Skeletal muscle cell (primary cell): ENCODE results near the gene ALDH1A3.

Experiments used
- DNase-seq: peaks from one replicate; pipeline ENCODE4 v3.0.0-alpha.2; 2010; ENCODE audit warnings: low read depth
- H3K4me3 ChIP-seq: 2 replicates; pipeline ENCODE4 v1.5.1; 2011; ENCODE audit warnings: low read depth, mild to moderate bottlenecking, control low read depth, low read length, moderate library complexity

The ALDH1A3 gene

DNA sequence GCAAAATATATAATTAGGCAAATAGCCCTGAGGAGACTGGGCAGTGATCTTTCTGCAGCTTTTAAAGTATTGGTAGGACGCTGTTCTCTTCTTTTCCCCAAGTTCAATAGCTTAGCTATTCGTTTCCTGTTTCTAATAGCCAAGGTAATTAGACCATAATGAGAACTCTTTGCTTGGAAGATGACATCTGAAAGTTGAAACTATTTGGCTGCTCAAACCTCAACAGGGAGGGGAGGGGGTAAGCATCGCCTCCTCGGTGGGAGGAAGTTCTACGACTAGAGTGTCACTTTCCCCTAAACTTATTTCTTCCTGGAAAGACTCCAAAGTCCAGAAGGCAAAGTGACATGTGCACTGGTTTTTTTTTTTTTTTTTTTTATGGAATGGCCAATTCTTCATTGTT, 22.8 kb upstream of the ALDH1A3 start:
- no peak for DNase-seq
- no peak overlapping the region for H3K4me3 ChIP-seq

DNA sequence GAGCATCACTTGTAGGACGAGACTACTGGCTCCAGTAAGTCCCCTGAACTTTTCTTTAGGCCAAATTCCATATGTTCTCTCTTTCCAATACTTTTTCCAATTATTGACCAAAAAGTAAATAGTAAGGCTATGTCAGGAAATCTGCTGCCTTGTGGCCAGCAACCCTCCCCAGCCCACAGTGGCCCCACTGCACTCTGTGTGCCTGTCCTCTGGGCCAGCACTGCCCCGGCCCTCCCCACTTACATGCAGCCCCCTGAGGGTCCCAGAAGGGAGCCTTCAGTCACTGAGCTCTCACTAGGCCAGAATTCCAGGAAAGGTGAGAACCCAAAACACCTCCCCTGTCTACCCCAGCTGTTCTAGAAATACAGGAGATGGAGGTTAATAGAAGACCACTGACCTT, 21.3 kb upstream of the ALDH1A3 start:
- no peak overlapping the region for H3K4me3 ChIP-seq
- no peak for DNase-seq

DNA sequence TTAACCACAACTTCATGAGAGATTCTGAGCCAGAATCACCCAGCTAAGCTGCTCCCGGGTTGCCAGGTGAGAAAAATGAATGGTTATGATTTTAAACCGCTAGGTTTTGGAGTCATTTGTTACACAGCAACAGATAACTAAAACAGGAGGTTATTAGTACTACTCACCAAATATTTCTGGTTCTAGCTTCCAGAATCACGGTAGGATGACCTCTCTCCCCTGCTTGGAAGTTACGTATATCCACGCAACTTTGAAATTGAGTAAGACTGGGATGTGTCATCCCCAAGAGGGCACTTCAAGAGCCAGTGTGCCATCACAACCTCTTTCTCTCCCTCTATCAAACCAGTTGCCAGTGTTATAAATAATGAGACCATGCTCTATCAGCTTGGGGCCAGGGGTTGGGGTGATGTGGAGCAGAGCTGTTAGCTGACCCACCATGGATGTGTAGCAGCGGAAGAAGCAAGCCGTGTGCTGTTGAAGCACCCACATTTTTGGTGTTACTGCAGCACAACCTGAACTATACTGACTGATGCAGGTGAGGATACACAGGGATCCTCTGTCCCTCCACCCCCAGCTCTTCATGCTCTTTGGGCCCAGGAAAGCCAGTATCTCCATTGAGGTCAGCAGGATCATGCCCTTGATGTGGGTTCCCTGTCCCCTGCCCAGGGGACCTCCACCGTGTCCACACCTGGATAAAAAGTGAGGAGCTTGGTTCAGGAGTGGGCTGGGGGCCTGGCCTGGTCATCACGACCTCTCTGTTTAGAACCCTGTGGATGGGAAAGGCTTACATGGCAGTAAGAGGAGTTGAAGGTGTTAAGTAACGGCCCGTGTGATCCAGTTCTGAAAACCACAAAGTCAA, 19.4 kb upstream of the ALDH1A3 start:
- H3K4me3 ChIP-seq, result no peak overlapping the region
- DNase-seq, result no peak

DNA sequence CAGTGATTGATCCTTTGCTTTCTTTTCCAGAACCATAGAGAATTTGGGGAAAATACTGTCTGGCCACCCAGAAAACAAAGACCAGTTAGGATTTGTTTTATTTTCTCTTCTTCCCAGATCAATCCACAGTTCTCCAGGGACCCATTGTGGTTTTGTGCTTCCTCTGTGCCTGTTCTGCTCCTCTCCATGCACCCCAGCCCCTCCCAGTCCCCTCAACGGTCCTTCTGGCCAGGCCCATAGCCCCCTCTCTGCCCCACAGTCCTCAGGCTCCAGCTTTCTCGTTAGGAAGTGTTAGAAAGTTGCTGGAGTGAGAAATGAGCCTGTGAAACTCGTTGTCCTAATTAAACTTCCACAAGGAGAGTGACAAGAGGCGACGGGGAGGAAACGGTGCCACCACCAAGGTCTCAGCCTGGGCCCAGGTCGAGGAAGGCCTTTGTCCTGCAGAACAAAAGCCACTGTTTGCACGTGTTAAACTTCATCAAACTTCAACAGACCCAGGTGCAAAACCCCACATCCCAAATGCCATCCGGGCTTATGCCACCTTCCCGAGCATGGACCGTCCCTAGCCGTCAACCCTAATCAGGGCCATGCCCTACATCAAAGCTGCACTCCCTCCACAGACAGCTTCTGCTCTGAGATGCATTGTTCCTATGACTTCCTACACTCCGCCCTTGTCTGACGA, 18.7 kb upstream of the ALDH1A3 start:
- no peak for DNase-seq

DNA sequence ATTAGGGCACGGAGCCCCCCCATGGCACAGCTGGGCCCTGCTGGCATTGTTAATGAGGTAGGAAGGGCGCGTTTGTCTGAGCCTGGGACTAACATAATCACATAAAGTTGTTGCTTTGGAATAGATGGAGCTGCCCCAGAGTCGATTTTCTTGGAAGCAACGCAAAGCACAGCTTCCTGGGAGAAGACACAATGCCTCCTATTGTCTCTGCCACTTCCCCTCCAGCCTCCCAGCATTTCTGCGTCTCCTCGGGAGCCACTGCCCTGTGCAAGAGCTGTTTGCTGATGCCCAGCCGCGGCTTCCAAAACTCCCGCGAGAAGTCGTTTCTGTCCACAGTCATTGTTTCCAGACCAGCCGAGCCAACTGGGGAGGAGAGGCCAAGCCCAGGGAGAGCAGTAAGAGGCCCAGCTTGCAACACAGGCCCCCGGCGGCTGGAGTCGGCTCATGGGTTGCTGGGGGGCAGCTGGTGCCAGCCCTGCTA, 18.1 kb upstream of the ALDH1A3 start:
- H3K4me3 ChIP-seq, result no peak overlapping the region
- no peak for DNase-seq

More for the DNA sequence above, 18.7 kb upstream of the ALDH1A3 start:
- no peak overlapping the region for H3K4me3 ChIP-seq

DNA sequence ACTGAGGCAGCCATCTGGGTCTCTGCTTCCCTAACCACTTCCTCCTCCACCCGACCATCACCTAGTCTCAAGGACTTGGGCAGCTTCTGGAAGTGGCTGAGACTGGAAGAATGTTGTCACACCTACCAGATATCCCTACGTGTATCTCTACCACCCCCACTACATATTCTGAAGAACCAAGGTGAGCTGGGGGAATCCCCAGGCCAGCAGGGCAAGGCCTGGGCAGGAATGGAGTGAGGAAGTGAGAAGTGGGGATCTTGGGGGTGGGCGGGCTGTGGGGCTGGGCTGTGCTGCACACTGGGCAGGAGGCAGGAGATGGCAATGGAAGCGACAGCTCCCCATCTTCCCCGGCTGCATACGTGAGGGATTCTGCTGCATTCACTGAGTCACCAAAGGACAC, 17.5 kb upstream of the ALDH1A3 start:
- no peak for DNase-seq
- no peak overlapping the region for H3K4me3 ChIP-seq

DNA sequence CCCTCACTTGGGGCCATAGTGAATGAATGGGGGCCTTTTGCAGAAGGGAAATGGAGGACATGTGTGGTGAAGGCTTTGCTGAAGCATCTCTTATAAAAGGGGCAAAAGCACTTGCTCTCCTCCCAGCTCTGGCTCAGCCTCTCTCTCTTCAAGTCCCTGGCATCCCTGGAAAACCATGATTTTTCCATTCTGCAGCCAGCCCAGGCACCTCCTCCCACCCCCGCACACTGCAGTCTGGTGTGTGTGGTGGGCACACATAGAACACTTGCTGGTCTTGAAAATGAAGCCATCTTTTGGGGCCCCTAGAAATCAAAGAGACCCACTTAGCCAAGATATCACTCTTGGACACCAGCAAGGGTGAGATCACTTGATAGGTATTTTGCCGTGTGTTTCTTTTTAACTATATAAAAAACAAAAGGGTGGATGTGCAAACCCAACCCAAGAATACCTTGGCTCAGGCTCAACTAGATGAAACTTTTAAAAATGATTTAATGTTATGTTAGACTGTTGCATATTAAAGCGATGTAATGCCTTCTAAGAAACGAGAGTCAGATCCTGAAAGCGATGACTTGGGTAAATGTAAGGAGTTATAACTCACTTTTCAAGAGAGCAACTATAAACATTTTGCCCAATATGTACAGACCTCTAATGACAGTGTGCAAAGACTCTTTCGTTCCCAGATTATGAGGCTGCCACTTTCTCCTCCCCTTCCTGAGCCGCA, 16.4 kb upstream of the ALDH1A3 start:
- H3K4me3 ChIP-seq, result no peak overlapping the region

DNA sequence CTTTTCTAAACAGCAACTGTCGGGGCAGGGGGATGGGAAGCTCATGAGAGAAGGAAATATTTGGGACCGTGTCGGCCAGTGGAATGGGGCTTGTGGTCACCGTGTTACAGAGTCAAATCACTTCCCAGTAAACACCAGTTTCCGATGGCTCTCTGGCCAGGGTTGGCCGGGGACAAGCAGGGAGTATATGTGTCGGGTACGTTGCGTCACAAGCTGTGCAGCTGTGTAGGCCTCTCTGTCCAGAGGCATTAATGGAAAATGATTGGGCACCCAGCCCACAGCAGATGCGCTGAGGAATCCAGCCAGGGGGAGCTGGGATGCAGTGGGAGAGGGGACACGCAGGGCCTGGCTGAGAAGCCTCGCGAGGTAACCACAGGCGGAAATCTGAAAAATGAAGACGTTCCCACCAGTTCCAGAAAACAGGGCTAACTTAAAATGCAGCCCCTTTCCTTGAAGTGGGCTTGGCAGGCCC, 15.8 kb upstream of the ALDH1A3 start:
- DNase-seq, result peak; percentile 41
- no peak overlapping the region for H3K4me3 ChIP-seq

More for the DNA sequence above, 16.4 kb upstream of the ALDH1A3 start:
- DNase-seq, result no peak

DNA sequence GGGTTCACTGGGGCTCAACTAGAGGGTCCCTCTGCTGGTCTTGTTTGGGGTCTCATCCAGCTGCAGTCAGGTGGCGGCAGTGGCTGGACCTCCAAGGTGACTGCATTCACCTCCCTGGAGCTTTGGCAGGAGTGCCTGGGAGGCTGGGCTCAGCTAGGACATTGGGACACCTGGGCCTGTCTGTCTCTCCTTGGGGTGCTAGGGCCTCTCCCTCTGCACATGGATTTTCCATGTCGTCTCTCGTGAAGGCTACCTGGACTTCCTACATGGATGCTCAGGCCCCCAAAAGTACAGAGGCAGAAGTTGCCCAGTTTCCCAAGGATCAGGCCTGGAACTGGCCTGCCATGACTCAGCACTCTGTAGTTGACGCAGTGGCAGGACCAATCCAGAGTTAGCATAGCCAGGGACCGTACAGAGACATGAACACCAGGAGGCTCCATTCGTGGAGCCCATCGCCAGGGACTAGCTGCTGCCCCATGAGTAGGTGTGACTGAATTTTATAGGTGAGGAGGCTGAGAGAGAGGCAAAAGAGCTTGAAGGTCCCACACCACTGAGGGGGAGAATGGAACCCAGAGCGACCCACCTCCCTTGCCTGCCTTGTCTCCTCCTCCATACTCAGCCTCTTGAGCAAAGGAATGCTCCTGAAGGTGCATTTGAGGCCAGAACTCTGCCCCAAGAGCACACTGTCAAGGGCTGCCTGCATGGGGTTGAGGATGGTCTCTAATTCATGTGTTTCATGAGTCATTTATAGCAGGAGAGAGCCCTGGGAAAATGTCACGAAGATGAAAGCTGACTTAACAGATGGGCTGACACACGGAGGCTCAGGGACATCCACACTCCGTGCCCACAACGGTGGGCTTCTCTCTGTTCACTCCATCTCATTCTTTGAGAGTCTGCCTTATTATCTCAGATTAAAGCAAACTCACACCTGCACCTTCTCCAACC, 13.0 kb upstream of the ALDH1A3 start:
- DNase-seq, result no peak
- no peak overlapping the region for H3K4me3 ChIP-seq

DNA sequence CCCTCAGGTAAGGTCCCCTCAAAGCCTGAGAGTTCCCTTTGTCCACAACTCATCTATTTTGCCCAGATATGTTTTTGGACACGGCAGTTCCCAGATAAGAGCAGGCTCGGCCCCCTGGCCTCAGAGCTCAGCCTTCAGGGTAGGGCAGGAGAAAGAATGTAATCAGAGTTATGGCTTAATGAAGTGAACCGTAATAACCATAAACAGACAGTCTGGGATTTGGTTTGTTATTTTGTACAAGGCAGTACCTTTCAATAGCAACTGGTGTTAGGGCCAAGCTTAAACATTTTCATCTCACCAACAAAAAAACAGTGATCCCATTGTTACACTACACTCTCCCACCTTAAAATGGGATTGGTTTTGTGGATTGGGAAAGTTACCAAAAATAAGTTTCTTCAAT, 12.2 kb upstream of the ALDH1A3 start:
- no peak for DNase-seq
- no peak overlapping the region for H3K4me3 ChIP-seq

DNA sequence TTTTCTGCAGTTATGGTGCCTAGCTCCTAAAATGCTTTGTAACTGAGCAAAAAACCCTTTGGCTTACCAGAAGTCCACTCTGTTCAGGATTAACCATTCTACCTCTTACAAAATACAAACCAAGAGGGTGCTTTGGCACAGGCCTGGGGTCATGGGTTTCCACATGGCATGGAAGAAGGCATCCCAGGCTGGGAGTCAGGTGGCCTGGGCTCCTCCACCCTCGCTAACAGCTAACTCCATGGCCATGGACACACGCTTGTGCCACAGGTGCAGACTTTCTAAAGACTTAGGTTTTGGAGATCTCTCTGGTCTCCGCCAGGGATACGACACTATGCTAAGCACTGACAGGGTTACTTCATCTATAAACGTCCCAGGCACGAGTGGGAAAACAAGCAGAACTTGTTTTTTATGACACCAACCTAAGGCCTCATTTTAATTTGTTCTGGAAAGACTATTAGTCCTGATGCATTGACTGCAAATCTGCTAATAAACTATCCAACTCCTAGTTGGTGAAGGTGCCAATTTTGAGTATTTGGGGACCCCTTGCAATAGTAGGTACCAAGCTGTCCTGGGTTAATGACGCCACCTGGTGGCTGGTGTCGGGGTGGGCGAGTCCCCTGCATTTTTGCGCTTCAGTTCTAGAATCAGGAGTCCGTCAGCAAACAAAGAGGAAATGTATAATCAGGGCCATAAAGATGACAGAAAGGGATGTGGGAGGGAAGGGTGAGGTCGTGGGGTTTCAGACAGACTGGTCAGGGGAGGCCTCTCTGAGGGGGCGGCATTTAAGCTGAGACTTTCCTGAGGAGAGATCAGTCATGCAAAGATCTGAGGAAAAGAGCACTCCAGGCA, 10.3 kb upstream of the ALDH1A3 start:
- H3K4me3 ChIP-seq, result no peak overlapping the region
- DNase-seq, result no peak

DNA sequence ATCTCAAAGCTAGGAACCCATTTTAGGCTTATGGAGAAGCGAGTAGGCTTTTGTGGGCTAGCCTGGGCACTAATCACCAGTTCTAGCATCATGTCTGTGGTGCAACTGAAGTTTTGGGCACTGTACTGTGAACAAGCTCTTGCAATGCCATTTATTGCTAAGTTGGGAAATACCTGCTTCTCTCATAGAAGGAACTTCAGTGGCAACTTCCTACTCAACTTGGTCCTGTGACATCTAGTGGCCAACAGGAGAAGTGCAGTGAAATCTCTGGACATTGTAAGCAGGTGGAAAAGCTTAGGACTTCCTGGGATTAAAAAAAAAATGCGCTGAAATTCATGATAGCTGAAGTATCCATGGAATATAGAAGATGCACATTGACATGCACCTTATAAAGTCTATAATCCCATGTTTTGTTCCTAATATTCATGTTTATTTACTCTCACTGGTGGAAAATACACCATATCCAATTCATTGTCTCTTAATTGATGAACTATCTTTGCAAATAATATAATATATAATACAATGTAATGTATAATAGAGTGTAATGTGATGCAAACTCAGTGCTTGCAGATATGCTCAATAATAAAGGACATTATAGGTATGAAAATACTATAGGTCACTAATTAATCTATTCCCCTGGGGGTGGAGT, 6.5 kb upstream of the ALDH1A3 start:
- no peak overlapping the region for H3K4me3 ChIP-seq
- DNase-seq, result peak; percentile 66

DNA sequence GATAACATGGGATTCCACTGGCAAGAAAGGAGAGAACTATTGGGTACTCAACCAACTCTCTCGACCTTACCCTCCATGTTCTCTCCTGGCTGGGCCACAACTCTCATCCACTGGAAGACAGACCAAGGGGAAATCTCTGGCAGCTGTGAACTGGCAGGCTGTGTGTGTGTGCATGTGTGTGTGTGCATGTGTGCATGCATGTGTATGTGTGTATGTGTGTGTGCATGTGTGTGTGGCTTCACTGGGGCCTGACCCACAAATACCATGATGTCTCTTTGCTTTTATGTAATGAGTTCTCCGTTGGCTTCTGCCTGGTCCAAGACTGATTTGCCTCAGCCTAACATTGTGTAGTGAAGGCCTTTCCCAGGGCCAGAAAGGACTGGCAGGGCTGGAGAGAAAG, 4.1 kb upstream of the ALDH1A3 start:
- no peak for DNase-seq

DNA sequence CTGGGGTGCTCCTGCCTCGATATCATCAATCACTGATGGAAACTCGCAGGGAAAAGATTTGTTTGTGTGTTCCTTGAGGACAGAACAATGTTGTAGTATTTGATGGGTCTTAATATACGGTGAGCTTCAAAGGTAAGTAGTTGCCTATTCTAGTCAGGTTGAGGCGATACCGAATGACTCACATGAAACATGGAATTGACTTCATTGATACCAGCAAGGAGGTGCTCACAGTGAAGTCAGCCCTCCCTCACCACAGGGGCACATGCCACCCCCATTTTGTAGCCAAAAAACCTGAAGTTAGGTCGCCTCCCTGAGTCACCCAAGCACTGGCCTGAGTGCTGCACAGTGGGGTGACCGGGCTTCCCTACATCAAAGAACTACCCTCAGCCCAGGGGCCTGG, 3.7 kb upstream of the ALDH1A3 start:
- no peak overlapping the region for H3K4me3 ChIP-seq
- DNase-seq, result no peak

More for the DNA sequence above, 4.1 kb upstream of the ALDH1A3 start:
- H3K4me3 ChIP-seq, result no peak overlapping the region

DNA sequence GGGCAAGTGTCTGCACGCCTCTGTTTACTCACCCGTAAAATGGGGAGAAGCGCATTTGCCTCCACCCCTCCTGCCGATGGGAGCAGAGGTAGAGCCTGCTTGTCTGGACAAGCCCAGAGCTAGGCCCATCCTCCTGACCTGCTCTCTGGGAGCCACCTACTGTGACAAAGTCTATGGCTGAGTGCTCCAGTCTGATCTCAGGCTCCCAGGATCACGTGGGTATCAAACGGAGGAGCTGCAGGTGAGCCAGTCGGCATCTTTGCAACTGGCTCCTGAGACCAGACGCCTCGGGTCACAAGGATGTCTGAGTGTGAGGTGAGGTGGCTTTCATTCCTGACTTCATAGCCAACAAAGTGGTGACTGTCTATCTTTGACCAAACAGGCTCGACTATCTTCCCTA, 2.1 kb upstream of the ALDH1A3 start:
- H3K4me3 ChIP-seq, result no peak overlapping the region
- DNase-seq, result no peak

DNA sequence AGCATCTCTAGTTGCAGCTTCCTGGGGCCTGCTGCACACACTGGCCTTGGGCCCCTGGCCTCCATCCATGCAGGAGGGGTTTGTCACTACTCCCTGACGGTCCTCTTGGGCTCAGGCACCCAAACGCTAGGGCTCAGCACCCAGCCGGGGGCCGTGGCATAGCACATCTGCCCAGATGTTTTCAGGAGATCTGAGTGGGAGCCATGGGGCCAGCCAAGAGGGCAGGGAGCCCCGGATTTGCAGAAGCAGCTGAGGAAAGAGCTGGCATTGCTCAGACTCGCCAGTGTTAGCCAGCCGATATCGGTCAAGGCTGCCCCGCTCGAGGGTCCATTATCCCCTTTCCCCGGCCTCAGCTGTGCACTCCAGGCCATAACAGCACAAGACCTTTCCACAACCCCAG, 1.5 kb upstream of the ALDH1A3 start:
- no peak for DNase-seq
- H3K4me3 ChIP-seq, result no peak overlapping the region

DNA sequence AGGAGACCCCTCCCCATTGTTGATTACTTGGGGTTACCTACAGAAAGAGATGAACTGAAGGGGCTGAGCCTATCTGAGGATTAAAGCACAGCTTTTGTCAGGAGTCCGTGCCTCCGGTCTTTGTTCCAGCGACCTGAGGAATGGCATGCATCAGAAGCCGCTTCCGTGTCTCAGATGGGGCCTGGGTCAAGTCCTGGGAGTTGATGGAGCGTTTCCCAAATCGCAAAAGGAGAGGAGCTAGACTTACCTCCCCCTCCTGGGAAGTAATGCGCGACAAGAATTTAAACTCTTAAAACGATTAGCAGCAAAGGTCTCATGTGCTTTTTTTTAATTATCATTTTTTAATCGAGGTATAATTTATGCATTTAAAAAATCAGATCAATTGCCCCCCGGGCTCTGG, 983 bp upstream of the ALDH1A3 start:
- no peak for DNase-seq
- H3K4me3 ChIP-seq, result peak overlapping the region; percentile 51

DNA sequence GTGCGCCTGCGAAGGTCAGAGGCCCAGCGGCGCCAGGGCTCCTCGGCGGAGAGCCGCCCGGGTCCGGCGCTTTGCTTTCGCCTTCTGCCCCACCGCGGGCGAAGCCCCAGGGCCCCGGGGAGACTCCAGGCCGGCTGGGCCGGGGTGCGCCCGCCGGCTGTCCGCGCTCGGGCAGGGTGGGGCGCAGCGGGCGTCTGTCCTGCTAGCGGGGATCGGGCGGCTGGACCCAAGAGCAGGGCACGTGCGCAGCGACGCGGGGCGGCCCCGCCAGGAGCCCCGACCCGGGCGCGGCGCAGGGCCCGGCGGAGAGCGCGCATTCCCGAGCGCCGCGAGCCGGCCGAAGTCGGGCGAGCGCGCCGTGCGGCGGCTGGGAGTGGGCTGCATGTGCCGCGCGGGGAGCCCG, 569 bp upstream of the ALDH1A3 start:
- peak overlapping the region; percentile 51 for H3K4me3 ChIP-seq

More for the DNA sequence above, 569 bp upstream of the ALDH1A3 start:
- DNase-seq, result no peak
